A673 (cell line): ENCODE measurements around the gene ORM2. TPM values are rescaled to one million over a fixed set of nuclear protein-coding genes. Genes with fewer than 3 reads are reported as not detected.
A peak's percentile ranks its signal among the peaks of the same experiment; 100 is the strongest.

ENCODE experiments used
- BruUV-seq: library from RNA; stranded (reverse); fragments of 400-500 nt; replicated peaks from 2 replicates; lab custom pipeline; 2021; lab: Mats Ljungman, UMichigan
- CTCF ChIA-PET: fragments of 300-600 bp; sonication (Branson Sonifier 250); formaldehyde crosslinking; loops from one replicate; lab custom pipeline; 2022; ENCODE audit warnings: antibody characterized with exemption; lab: Charles Lee
- POLR2A ChIA-PET: fragments of 300-600 bp; sonication (Branson Sonifier 250); formaldehyde crosslinking; loops from one replicate; lab custom pipeline; 2022; ENCODE audit warnings: antibody characterized with exemption; ENCODE audit not compliant: low non-redundant PET; lab: Charles Lee
- DNase-seq: peaks from one replicate; pipeline ENCODE4 v3.0.0-alpha.2; 2015; ENCODE audit warnings: low spot score
- H3K27ac ChIP-seq: fragments of 200-600 bp; sonication (generic); 2 replicates; pipeline ENCODE4 v1.5.1; 2016; ENCODE audit warnings: mixed run types, low read depth, mild to moderate bottlenecking, mixed read lengths, antibody characterized with exemption, low read length; ENCODE audit not compliant: poor library complexity, severe bottlenecking
- H3K27me3 ChIP-seq: fragments of 200-600 bp; sonication (generic); replicated peaks from 2 replicates; pipeline ENCODE4 v1.6.1; 2017; ENCODE audit warnings: mixed run types, low read depth, mild to moderate bottlenecking, mixed read lengths, antibody characterized with exemption, low read length; ENCODE audit not compliant: insufficient read depth, poor library complexity
- H3K36me3 ChIP-seq: fragments of 200-600 bp; sonication (generic); 2 replicates; pipeline ENCODE4 v1.6.1; 2016; ENCODE audit warnings: mixed run types, mild to moderate bottlenecking, mixed read lengths, antibody characterized with exemption, low read length; ENCODE audit not compliant: insufficient read depth, poor library complexity, severe bottlenecking
- H3K4me1 ChIP-seq: fragments of 200-600 bp; sonication (generic); 2 replicates; pipeline ENCODE4 v1.6.1; 2017; ENCODE audit warnings: mixed run types, mild to moderate bottlenecking, mixed read lengths, antibody characterized with exemption, low read length; ENCODE audit not compliant: insufficient read depth, poor library complexity, severe bottlenecking
- H3K4me3 ChIP-seq: fragments of 200-600 bp; sonication (generic); 2 replicates; pipeline ENCODE4 v1.5.1; 2016; ENCODE audit warnings: low read depth, mixed run types, mild to moderate bottlenecking, mixed read lengths, low read length; ENCODE audit not compliant: poor library complexity, severe bottlenecking
- H3K9me3 ChIP-seq: fragments of 200-600 bp; sonication (generic); 2 replicates; pipeline ENCODE4 v1.6.1; 2016; ENCODE audit warnings: mixed run types, low read depth, mild to moderate bottlenecking, mixed read lengths, antibody characterized with exemption, low read length; ENCODE audit not compliant: poor library complexity, severe bottlenecking
- EZH2 ChIP-seq: fragments of 200-600 bp; sonication (generic); IDR thresholded peaks from 2 replicates; pipeline ENCODE4 v1.6.1; 2017; ENCODE audit warnings: borderline replicate concordance, low read depth, mild to moderate bottlenecking, mixed read lengths, antibody characterized with exemption, low read length; ENCODE audit not compliant: poor library complexity, severe bottlenecking
- intact Hi-C: fragments of 100-400 bp; cut with micrococcal nuclease; formaldehyde crosslinking; loops from one replicate; pipeline ENCODE4 v1.10.0; 2022; ENCODE audit not compliant: unreplicated experiment
- total RNA-seq: library from RNA; stranded (reverse); gene quantifications from 2 replicates; pipeline ENCODE4 v1.2.3, GENCODE V29; 2021
- TF ChIP-seq, protein P1 (sequence below): fragments of 300-800, 200-600 bp; sonication (generic); conservative IDR thresholded peaks from 2 replicates; pipeline ENCODE4 v1.5.1; 2017; ENCODE audit warnings: low read depth, mild to moderate bottlenecking, antibody characterized with exemption, low read length, moderate library complexity, mixed read lengths

ORM2 gene
- total RNA-seq, 1 experiment from 2014 or later, result not detected

DNA sequence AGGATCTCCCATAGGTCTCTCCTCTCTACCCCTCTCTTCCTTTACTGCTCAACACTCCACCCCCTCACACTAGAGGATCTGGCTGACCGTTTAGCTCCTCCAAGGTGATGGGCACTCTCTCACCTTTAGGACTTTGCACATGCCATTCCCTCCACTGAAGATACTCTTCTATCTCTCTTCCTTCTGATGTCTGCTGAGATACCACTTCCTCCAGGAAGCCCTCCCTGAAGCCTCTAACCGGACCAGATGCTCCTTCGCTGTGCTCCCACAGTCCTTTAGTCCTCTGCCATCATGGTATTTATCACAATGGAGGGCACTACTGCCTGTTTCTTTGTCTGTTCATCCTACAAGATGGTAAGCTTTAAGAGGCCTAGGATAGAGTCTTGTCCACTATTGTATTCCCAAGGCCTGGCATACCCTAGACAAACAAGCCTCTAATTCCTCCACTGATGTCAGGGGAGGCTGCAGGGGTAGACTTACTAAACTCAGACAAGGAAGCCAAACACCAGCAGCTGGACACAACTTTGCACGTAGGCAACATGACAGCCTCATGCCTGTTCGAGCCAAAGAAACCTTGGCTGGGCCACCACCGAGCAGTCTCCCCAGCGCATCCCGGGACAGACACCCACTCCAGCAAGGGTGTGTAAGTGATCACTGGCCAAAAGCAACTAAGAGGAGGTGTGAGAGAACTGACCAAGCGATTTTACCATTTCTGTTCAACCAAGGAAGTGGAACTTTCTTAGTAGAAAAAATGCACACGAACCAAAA is 20.2 kb downstream of the ORM2 start:
- H3K27me3 ChIP-seq, result no peaks in the 10 kb centered on the region
- peak overlapping the region; percentile 77 for H3K27ac ChIP-seq
- CTCF ChIA-PET, result no interaction called here
- no peak overlapping the region for H3K4me3 ChIP-seq
- no peaks in the 10 kb centered on the region for H3K9me3 ChIP-seq
- POLR2A ChIA-PET, result no interaction called here
- DNase-seq, result no peak
- H3K36me3 ChIP-seq, result peaks cover 66% of the 10 kb centered on the region
- TF ChIP-seq, protein P1, sequence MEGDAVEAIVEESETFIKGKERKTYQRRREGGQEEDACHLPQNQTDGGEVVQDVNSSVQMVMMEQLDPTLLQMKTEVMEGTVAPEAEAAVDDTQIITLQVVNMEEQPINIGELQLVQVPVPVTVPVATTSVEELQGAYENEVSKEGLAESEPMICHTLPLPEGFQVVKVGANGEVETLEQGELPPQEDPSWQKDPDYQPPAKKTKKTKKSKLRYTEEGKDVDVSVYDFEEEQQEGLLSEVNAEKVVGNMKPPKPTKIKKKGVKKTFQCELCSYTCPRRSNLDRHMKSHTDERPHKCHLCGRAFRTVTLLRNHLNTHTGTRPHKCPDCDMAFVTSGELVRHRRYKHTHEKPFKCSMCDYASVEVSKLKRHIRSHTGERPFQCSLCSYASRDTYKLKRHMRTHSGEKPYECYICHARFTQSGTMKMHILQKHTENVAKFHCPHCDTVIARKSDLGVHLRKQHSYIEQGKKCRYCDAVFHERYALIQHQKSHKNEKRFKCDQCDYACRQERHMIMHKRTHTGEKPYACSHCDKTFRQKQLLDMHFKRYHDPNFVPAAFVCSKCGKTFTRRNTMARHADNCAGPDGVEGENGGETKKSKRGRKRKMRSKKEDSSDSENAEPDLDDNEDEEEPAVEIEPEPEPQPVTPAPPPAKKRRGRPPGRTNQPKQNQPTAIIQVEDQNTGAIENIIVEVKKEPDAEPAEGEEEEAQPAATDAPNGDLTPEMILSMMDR, result no peak
- no peak for TF ChIP-seq EZH2
- intact Hi-C loops, result no loop called here
- BruUV-seq, result no TSS peak
- H3K4me1 ChIP-seq, result peaks cover 15% of the 10 kb centered on the region

DNA sequence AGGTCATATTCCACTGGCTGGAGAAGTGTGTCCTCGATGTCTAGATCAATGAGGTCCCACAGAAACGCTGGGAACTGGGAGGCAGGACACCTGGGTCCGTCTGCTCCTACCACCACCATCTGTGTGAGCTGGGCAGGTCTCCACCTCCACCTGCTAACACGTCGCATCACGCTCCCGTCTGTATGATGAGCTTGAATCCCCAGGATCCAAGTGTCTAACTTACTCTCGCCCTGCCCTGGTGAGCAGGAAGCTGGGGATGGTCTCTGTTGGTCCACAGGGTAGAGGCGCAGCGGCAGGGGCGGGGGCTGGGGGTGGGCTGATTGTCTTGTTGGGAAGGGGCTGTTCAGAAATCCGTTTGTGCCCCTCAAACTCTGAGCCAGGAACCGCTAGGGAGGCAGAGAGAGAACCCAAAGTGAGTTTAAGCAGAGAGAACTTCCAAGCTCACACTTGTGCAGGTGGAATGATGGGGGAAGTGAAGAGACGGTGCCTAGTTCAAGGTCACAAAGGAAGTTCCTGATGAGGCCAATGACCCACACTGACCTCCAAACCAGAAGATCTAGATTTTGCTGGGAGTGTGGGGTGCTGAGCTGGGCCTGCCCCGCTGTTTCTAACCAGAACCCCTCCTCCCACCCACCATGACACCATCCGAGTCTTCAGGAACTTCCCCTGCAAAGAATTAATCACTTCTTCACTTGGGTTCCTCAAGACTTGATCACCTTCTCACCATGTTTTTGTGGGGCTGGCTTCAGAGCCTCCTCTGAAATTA is 21.1 kb downstream of the ORM2 start:
- BruUV-seq, result no TSS peak
- Histone ChIP-seq H3K27ac (no peak overlapping the region), H3K4me3 (no peak overlapping the region), H3K36me3 (peaks cover 63% of the 10 kb centered on the region), H3K9me3 (no peaks in the 10 kb centered on the region), H3K27me3 (no peaks in the 10 kb centered on the region), H3K4me1 (peaks cover 15% of the 10 kb centered on the region)
- TF ChIP-seq, protein P1, result no peak
- TF ChIP-seq EZH2, result no peak
- intact Hi-C loops, result no loop called here
- POLR2A ChIA-PET, result no interaction called here
- DNase-seq, result no peak
- CTCF ChIA-PET, result no interaction called here

DNA sequence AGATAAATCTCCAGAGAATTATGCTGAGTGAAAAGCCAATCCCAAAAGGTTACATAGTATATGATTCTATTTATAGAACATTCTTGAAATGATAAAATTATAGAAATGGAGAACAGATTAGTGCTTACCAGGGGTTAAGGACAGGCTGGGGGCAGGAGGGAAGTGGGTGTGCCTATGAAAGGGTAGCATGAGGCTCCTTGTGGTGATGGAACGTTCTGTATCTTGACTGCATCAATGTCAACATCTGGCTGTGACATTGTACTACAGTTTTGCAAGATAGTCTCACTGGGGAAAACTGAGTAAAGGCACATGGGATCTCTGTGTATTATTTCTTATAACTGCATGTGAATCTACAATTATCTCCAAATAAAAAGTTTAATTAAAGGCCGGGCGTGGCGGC is 22.3 kb downstream of the ORM2 start:
- CTCF ChIA-PET, result no interaction called here
- Histone ChIP-seq H3K27me3 (no peaks in the 10 kb centered on the region), H3K27ac (no peak overlapping the region), H3K4me1 (peaks cover 15% of the 10 kb centered on the region), H3K4me3 (no peak overlapping the region), H3K9me3 (no peaks in the 10 kb centered on the region), H3K36me3 (peaks cover 55% of the 10 kb centered on the region)
- BruUV-seq, result no TSS peak
- DNase-seq, result no peak
- TF ChIP-seq, protein P1, result no peak
- TF ChIP-seq EZH2, result no peak
- POLR2A ChIA-PET, result no interaction called here
- intact Hi-C loops, result no loop called here
